ENCODE measurements around the gene MBLAC1.

MBLAC1 gene

DNA sequence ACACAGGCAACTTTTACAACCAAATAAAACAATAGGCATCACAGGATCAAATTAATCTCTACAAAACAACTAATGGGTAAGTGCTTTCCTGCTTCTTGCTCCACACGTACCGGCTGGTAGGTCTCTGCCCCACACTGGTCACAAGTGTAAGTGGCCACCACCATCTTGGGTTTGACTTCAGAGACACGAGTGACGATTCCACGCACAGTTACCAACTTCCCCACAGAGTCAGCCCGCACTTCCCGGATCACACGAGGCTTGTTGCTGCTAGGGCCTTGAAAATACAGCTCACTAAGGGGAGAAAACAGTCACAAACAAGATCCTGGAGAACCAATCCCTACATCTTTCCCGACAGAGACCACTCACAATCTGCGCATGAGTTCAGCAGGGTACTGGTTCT, 27.9 kb upstream of the MBLAC1 start:
- DNase-seq = no peak

DNA sequence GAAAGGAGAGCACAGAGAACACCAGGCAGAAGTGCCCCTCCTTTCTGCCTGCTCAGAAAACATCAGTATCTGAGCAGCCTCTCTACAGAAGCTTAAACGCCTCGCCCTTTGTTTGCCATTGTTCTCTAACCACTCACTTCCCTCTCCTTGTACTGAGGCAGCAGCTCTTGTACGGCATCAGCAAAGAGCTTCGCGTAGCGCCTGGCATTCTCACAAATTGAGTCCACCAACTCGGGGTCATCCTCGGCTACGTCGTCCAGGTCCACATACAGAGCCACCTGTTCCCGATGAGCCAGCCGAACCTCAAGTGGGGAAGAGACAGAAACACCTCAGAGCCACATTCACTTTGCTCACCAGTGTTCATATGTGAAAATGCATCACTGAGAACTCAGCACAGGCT, 27.3 kb upstream of the MBLAC1 start:
- no peak for DNase-seq

- peak; percentile 65 to 88 for DNase-seq
Measured at GRCh38 chr7:100100420-100101015, 26.2 kb upstream of the MBLAC1 start.

DNA sequence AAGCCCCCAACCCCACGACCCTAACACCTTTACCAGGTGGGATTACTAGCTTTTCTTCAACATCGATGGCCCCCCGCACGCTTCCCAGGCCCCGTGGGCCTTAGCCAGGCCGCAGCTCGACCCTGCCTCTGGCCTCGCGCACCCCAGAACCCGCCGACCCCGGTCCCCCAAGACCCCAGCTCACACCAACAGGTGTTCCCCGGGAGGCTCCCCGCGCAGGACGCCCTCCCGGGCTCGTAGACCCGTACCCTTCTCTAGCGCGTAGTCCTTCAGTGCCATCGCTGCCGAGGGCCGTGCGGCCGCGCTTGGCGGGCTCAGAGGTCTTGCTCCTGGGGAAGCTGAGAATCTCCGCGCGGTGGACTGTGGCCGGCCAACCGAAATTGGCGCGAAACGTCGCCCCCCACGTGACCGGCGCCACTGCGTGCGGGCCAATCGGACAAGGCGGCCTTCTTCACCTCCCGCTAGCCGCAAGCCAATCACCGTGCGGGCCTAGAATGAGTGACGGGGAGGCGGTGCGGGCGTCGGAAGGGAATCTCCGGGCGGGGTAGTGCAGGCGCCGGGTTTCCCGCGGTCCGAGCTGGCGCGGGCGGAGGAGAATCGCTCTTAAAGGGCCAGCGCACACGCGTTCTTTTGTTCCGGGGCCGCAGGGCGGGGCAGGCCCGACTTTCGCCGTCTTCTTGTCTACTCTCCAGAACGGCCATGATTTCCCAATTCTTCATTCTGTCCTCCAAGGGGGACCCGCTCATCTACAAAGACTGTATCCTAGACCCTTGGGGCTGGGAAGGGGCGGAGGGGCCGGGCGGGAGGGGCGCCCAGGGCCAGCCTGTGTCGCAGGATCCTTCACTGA, 25.5 kb upstream of the MBLAC1 start, which contains the start of the genes AP4M1 and MCM7:
AP4M1 (plus strand) TSS at position 628 of the 847 bp plus-strand sequence; CDS start at position 700, 72 bp downstream.
MCM7 (minus strand) TSS at position 382 of the 847 bp plus-strand sequence; CDS start at position 279, 103 bp downstream.
- peak; percentile 93 to 95 for DNase-seq

- DNase-seq = no peak
Measured at GRCh38 chr7:100102950-100103840, 23.6 kb upstream of the MBLAC1 start.

DNA sequence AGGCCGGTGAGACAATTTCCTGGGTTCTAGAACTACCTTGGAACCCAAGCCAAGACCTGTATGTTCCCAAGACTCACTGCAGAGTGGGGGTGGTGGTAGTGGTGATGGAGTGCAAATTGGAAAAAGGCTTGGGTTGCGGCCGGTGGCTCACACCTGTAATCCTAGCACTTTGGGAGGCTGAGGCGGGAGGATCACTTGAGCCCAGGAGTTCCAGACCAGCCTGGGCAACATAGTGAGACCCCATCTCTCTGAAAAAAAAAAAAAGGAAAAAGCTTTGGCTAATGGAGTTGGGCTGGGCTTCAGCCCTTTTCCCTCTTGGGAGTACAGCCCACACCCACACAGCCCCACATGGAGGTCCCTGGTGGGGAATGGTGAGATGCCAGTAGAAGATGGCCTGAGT, 21.2 kb upstream of the MBLAC1 start:
- no peak for DNase-seq

GRCh38 chr7:100106633-100107032, 20.1 kb upstream of the MBLAC1 start:
- no peak for DNase-seq

- DNase-seq = no peak
Measured at GRCh38 chr7:100107125-100107737, 19.5 kb upstream of the MBLAC1 start.

DNA sequence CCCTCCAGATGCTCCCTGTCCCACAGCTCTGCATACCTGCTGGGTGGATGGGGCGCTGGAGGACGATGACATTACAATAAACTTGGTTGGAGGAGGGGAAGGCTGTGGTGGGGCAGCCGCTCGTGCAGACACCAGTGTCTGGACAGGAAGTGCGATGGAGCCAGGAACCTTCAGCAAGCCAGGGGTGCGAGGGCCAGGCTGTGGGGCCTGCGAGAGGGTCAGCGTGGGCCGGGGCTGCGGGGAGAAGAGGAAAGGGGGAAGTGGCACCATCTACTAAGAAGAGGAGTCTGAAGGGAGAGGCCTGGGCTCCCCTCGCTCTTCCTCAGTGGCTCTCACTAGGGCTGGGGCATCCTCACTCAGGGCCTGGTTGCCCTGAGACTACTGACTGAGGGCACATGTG, 18.9 kb upstream of the MBLAC1 start:
- no peak for DNase-seq

DNA sequence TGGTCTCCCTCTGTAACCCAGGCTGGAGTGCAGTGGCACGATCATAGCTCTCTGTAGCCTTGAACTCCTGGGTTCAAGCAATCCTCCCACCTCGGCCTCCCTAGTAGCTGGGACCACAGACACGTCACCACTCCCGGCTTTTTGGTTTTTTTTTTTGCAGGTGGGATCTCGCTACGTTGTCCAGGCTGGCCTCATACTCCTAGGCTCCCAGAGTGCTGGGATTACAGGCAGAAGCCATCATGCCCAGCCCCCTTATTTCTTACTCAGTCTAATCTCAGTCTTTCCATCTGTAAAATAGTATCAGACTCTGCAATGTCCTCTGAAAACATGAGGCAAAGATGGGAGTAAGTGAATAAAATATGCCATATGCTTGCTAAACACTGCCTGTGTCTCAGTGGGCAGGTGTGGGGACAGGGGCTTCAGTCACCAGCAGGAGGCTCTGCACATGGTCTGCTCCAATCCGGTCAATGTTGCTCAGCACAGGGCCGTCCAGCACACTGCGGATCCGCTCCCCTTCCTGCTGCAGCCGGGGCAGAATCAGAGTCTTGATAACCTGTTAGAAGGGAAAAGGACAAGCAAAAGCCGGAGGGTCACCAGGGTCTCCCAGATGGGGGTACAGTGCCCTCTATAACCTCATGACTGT, 17.1 kb upstream of the MBLAC1 start:
- DNase-seq = no peak

GRCh38 chr7:100111156-100111555, 15.6 kb upstream of the MBLAC1 start:
- DNase-seq = no peak

- DNase-seq = no peak
Measured at GRCh38 chr7:100111914-100112313, 14.9 kb upstream of the MBLAC1 start.

- DNase-seq = no peak
Measured at GRCh38 chr7:100115026-100115425, 11.7 kb upstream of the MBLAC1 start.

- DNase-seq = no peak
Measured at GRCh38 chr7:100118388-100119071, 8.2 kb upstream of the MBLAC1 start.

GRCh38 chr7:100119072-100119969, 7.4 kb upstream of the MBLAC1 start, which contains the start of the genes CNPY4 and TAF6:
Gene CNPY4 (plus strand): TSS chr7:100119634. CDS start chr7:100119745, 111 bp downstream.
Gene TAF6 (minus strand): TSS chr7:100119358. CDS start chr7:100114209, 5,149 bp downstream.
- peak; percentile 82 to 90 for DNase-seq

- DNase-seq = no peak
Measured at GRCh38 chr7:100119970-100120732, 6.6 kb upstream of the MBLAC1 start.

DNA sequence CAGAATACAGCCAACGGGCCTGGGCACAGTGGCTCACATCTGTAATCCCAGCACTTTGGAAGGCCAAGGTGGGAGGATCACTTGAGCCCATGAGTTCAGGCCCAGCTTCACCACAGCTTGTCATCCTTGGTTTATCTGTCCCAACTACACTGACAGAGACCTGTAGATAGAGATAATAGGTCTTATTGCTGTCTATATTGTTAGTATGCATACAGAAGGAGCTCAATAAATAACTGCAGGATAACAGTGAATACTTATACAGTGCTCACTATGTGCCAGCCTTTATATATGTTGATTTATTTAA, 6.1 kb upstream of the MBLAC1 start:
- DNase-seq = no peak

DNA sequence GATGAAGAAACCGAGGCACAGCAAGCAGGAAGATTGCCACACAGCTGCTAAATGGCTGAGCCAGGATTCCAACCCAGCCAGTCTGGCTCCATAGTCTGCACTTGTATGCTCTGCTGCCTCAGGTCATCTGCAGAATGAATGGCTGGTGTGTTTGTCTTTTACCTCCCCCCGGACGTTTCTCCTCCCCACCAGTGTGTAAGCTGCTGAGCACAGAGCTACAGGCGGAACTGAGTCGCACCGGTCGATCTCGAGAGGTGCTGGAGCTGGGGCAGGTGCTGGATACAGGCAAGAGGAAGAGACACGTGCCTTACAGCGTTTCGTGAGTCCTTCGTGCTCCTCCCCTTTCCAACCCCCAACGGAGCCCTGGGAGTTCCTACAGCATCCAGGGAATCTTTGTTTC, 4.7 kb upstream of the MBLAC1 start:
- no peak for DNase-seq

DNA sequence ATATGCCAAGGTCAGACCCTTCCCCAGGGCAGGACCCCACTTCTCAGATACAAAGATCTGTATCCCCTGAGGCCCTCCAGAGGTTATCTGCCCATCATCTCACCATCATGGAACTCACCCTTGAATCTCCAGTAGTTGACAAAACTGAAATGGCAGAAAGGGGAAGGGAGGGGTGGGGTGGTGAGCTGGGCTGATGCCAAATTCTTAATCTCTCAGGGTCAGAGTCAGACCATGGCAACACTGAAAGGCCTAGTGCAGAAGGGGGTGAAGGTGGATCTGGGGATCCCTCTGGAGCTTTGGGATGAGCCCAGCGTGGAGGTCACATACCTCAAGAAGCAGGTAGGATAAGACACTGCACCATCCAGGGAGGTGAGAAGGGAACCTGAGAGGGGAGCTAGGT, 4.2 kb upstream of the MBLAC1 start:
- DNase-seq = no peak

Measured in bone marrow (tissue), 2 donors.